Suprapubic skin (tissue), 4 donors: ENCODE data around the gene WDFY4. TPM values are rescaled to one million over a fixed set of nuclear protein-coding genes. Genes with fewer than 3 reads are reported as not detected.

Experiments used
- DNase-seq, 2 donors: peaks; one replicate each; pipeline ENCODE4 v3.0.0-alpha.2; 2019; ENCODE audit warnings: low spot score in 2 of 2
- H3K27ac ChIP-seq: fragments of 200-600 bp; sonication (generic); one replicate; pipeline ENCODE4 v1.5.1; 2019
- H3K27me3 ChIP-seq: fragments of 200-600 bp; sonication (generic); one replicate; pipeline ENCODE4 v1.5.1; 2019
- H3K36me3 ChIP-seq: fragments of 200-600 bp; sonication (generic); one replicate; pipeline ENCODE4 v1.5.1; 2019
- H3K4me1 ChIP-seq: fragments of 200-600 bp; sonication (generic); one replicate; pipeline ENCODE4 v1.5.1; 2019
- H3K4me3 ChIP-seq: fragments of 200-600 bp; sonication (generic); one replicate; pipeline ENCODE4 v1.5.1; 2019; ENCODE audit warnings: mild to moderate bottlenecking
- H3K9me3 ChIP-seq: fragments of 200-600 bp; sonication (generic); one replicate; pipeline ENCODE4 v1.5.1; 2019
- EP300 ChIP-seq: sonication (generic); formaldehyde crosslinking; IDR thresholded peaks from one replicate; pipeline ENCODE4 v1.6.1; 2017; ENCODE audit warnings: antibody characterized with exemption
- POLR2A ChIP-seq, 2 donors: fragments of 450-650 bp; IDR thresholded peaks; one replicate each; pipeline ENCODE4 v1.6.1; 2017; ENCODE audit warnings: antibody characterized with exemption in 2 of 2, mild to moderate bottlenecking in 2 of 2, moderate library complexity in 2 of 2
- POLR2AphosphoS5 ChIP-seq, 3 donors: sonication (generic); formaldehyde crosslinking; IDR thresholded peaks; one replicate each; pipeline ENCODE4 v1.6.1; 2017; ENCODE audit warnings: antibody characterized with exemption in 3 of 3
- WGBS: methylation state at CpG from one replicate; pipeline ENCODE4 v1.1.5; 2018; 5-methylcytosine and 5-hydroxymethylcytosine counted together
- total RNA-seq, 4 donors: library from RNA; depleted of rRNA; stranded (reverse); fragments of >200 nt; gene quantifications; one replicate each; pipeline ENCODE4 v1.1.0, GENCODE V29; 2016
- TF ChIP-seq, protein P1 (sequence below), 2 donors: fragments of 200-600 bp in 1 of 2; fragments of 450-650 bp in 1 of 2; sonication (generic) in 1 of 2; IDR thresholded peaks; one replicate each; pipeline ENCODE4 v1.5.1; 2016 to 2019; ENCODE audit warnings: antibody characterized with exemption in 2 of 2, mild to moderate bottlenecking in 1 of 2, moderate library complexity in 1 of 2

The WDFY4 gene
- total RNA-seq, 4 donors from 2014 or later, result 0.57 to 2.9 (median 1.0) TPM

DNA sequence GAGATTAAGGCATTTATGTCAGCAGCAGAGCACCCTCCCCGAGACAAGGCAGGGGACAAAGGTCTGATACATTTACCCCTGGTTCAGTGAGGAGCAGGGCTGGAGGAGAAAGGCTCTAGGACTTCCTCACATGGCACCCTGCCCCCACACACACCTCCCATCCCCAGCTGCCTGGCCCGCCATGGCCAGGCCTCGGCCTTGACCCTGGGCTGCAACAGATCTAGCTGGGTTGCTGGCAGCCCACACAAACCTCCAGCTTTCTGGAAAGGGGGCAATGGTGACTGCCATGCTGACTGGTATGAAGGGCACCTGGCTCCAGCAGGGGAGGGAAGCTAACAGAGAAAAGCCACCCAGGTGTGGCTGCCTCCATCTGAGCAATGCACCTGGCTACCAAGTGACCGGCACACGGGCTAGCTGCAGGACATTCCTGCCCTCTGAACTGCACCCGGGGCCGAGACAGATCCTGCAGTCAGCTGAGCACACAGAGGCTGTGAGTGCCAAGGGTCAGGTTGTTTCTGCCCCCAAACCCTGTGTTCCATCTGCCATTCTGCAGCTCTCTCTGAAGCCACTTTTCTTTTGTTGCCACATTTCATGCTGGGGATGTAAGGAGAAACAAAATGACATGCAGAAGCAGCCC, 340.8 kb downstream of the WDFY4 start:
- Histone ChIP-seq H3K36me3 (no peaks in the 10 kb centered on the region), H3K4me3 (no peak overlapping the region), H3K27me3 (no peaks in the 10 kb centered on the region), H3K27ac (no peak overlapping the region), H3K9me3 (no peaks in the 10 kb centered on the region), H3K4me1 (peaks cover 26% of the 10 kb centered on the region)
- DNase-seq, result no peak
- TF ChIP-seq POLR2A (IDR thresholded peaks at IDR 0.05), result no peak
- TF ChIP-seq, protein P1, sequence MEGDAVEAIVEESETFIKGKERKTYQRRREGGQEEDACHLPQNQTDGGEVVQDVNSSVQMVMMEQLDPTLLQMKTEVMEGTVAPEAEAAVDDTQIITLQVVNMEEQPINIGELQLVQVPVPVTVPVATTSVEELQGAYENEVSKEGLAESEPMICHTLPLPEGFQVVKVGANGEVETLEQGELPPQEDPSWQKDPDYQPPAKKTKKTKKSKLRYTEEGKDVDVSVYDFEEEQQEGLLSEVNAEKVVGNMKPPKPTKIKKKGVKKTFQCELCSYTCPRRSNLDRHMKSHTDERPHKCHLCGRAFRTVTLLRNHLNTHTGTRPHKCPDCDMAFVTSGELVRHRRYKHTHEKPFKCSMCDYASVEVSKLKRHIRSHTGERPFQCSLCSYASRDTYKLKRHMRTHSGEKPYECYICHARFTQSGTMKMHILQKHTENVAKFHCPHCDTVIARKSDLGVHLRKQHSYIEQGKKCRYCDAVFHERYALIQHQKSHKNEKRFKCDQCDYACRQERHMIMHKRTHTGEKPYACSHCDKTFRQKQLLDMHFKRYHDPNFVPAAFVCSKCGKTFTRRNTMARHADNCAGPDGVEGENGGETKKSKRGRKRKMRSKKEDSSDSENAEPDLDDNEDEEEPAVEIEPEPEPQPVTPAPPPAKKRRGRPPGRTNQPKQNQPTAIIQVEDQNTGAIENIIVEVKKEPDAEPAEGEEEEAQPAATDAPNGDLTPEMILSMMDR (IDR thresholded peaks at IDR 0.05), result no peak
- TF ChIP-seq POLR2AphosphoS5 (IDR thresholded peaks at IDR 0.05), result no peak
- TF ChIP-seq EP300, result no peak
- WGBS, result 91% methylated on average over 7 of the region's 7 CpGs

GRCh38 chr10:49028639-49029038, 344.0 kb downstream of the WDFY4 start:
- TF ChIP-seq POLR2A (IDR thresholded peaks at IDR 0.05) (no peak), EP300 (no peak), POLR2AphosphoS5 (IDR thresholded peaks at IDR 0.05) (no peak)
- TF ChIP-seq, protein P1 (IDR thresholded peaks at IDR 0.05), result no peak
- Histone ChIP-seq H3K4me3 (no peak overlapping the region), H3K36me3 (no peaks in the 10 kb centered on the region), H3K4me1 (peaks cover 11% of the 10 kb centered on the region), H3K27me3 (no peaks in the 10 kb centered on the region), H3K9me3 (no peaks in the 10 kb centered on the region), H3K27ac (no peak overlapping the region)
- WGBS, result 74% methylated on average over 2 of the region's 2 CpGs
- DNase-seq, result no peak

GRCh38 chr10:49029666-49030065, 345.0 kb downstream of the WDFY4 start:
- Histone ChIP-seq H3K4me3 (no peak overlapping the region), H3K9me3 (no peaks in the 10 kb centered on the region), H3K27me3 (no peaks in the 10 kb centered on the region), H3K27ac (no peak overlapping the region), H3K4me1 (peaks cover under 1% of the 10 kb centered on the region), H3K36me3 (no peaks in the 10 kb centered on the region)
- TF ChIP-seq POLR2A (IDR thresholded peaks at IDR 0.05) (no peak), POLR2AphosphoS5 (IDR thresholded peaks at IDR 0.05) (no peak), EP300 (no peak)
- TF ChIP-seq, protein P1 (IDR thresholded peaks at IDR 0.05), result no peak
- DNase-seq, result no peak
- 67% methylated on average over 1 of the region's 1 CpG for WGBS

Other genes with a start within 250 kb of the WDFY4 start
- gene ARHGAP22, start 79.8 kb upstream of the WDFY4 start, total RNA-seq, result 1 to 10 TPM in 3 of 4 donors, under 1 TPM in 1; 0.98 to 7.2 (median 2.2) TPM